Lower leg skin (tissue), 4 donors: ENCODE results near the gene FDX2. TPM values are rescaled to one million over a fixed set of nuclear protein-coding genes. Genes with fewer than 3 reads are reported as not detected.

ENCODE experiments used
- DNase-seq, 2 donors: peaks; one replicate each; pipeline ENCODE4 v3.0.0-alpha.2; 2019; ENCODE audit warnings: low spot score in 2 of 2
- H3K4me3 ChIP-seq: fragments of 200-600 bp; sonication (generic); 2 replicates; pipeline ENCODE4 v1.5.1; 2017; ENCODE audit warnings: mild to moderate bottlenecking, low read depth; ENCODE audit not compliant: poor library complexity, severe bottlenecking
- POLR2A ChIP-seq, 2 donors: fragments of 450-650 bp; IDR thresholded peaks; one replicate each; pipeline ENCODE4 v1.6.1; 2016 to 2017; ENCODE audit warnings: antibody characterized with exemption in 2 of 2, mild to moderate bottlenecking in 1 of 2, moderate library complexity in 1 of 2
- WGBS, 2 donors: methylation state at CpG; one replicate each; pipeline ENCODE4 v1.1.5; 2018; 5-methylcytosine and 5-hydroxymethylcytosine counted together
- intact Hi-C: fragments of 100-400 bp; cut with DNase I; formaldehyde crosslinking; loops from one replicate; pipeline ENCODE4 v1.15.0; 2023; ENCODE audit warnings: low total_unique reads
- total RNA-seq, 4 donors: library from RNA; depleted of rRNA; stranded (reverse); fragments of >200 nt; gene quantifications; one replicate each; pipeline ENCODE4 v1.1.0, GENCODE V29; 2016
- TF ChIP-seq, protein P1 (sequence below), 3 donors: fragments of 450-650 bp; IDR thresholded peaks; one replicate each; pipeline ENCODE4 v1.5.1; 2016; ENCODE audit warnings: antibody characterized with exemption in 3 of 3, mild to moderate bottlenecking in 3 of 3, moderate library complexity in 2 of 3

Gene FDX2
- total RNA-seq, 4 donors from 2014 or later, result 10.3 to 20.7 (median 18.2) TPM

DNA sequence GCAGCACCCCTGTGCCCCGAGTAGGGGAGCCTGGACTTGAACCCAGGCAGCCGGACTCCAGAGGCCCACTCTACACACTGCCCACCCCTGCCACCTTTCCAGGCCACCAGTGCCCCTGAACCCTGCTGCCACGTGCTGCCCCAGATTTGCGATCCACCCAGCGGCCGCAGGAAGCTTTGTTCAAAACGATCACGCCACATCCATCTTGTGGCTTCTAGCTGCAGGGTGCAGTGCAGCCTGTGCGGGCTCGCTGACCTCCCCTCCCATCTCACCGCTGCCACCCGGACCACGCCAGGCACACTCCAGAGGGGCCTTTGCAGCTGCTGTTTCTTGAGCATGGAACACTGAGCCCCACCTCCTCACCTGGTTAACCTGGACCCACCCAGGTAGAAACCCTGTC lies 13.7 kb upstream of the FDX2 start:
- DNase-seq, result no peak
- TF ChIP-seq, protein P1, sequence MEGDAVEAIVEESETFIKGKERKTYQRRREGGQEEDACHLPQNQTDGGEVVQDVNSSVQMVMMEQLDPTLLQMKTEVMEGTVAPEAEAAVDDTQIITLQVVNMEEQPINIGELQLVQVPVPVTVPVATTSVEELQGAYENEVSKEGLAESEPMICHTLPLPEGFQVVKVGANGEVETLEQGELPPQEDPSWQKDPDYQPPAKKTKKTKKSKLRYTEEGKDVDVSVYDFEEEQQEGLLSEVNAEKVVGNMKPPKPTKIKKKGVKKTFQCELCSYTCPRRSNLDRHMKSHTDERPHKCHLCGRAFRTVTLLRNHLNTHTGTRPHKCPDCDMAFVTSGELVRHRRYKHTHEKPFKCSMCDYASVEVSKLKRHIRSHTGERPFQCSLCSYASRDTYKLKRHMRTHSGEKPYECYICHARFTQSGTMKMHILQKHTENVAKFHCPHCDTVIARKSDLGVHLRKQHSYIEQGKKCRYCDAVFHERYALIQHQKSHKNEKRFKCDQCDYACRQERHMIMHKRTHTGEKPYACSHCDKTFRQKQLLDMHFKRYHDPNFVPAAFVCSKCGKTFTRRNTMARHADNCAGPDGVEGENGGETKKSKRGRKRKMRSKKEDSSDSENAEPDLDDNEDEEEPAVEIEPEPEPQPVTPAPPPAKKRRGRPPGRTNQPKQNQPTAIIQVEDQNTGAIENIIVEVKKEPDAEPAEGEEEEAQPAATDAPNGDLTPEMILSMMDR (IDR thresholded peaks at IDR 0.05), result no peak
- TF ChIP-seq POLR2A (IDR thresholded peaks at IDR 0.05), result no peak
- intact Hi-C loops, result no loop called here
- 92 to 95% methylated on average over 13 of the region's 13 CpGs for WGBS, 2 donors
- H3K4me3 ChIP-seq, result no peak overlapping the region

DNA sequence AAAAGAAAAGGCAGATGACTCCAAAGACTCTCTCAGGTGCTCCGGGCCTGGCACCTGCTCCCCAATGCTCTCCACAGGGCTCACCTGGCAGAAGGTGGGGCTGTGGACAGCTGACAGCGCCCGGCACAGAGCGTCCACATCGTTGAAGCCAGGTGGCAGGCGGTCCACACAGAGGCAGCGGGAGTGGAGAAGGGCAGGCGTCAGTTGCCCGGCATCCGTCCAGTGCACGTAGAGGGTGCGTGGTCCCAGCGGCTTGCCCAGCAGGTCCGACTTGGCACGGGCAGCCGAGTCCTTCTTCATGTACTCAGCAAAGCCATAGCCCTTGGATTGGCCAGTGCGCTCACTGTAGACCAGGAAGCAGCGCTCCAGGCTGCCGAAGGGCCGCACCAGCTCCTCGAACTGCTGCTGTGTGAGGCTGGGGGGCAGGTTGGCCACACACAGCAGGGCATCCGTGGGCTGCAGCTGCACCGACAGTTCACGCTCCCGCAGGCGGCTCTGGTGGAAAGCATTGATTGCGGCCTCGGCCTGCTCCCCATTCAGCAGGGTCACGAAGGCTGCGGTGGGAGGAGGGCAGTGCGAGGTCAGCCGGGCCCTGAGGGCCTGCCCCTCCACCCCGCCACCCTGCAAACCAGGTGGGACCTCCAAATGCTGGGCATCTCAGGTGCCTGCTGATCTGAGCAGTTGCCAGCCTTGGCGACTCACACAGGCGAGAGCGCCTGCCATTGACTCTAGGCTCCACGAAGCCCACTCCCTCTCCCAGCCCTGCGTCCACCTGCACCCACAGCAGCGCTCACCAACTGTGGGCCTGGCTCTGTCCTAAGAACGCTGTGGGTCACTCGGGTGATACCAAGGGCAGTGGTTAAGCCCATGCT lies 13.0 kb upstream of the FDX2 start:
- intact Hi-C loops, result no loop called here
- TF ChIP-seq POLR2A (IDR thresholded peaks at IDR 0.05), result no peak
- TF ChIP-seq, protein P1 (IDR thresholded peaks at IDR 0.05), result no peak
- no peak overlapping the region for H3K4me3 ChIP-seq
- no peak for DNase-seq
- 95 to 98% methylated on average over 28 to 41 of the region's 41 CpGs for WGBS, 2 donors

DNA sequence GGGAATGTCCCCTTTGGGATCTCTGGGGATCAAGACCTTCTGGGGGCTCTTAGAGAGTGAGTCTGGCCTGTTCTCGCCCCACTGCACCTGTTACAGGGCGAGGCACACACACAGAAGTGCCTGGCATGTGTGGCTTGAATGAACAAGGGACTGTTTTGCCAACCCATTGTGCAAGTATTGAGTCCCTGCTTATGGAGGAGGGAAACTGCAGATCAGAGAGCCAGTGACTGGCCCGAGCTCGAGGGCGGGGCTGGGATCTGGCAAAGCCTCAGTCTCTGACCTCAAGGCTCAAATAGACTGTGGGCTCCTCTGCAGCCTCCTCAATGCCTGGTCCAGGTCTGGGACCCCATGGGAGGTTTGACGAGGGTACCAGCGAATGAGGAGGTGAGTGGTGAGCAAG lies 12.0 kb upstream of the FDX2 start:
- no peak for DNase-seq
- WGBS, 2 donors, result 89 to 99% methylated on average over 7 of the region's 7 CpGs
- intact Hi-C loops, result no loop called here
- TF ChIP-seq POLR2A (IDR thresholded peaks at IDR 0.05), result no peak
- TF ChIP-seq, protein P1 (IDR thresholded peaks at IDR 0.05), result no peak
- H3K4me3 ChIP-seq, result no peak overlapping the region

DNA sequence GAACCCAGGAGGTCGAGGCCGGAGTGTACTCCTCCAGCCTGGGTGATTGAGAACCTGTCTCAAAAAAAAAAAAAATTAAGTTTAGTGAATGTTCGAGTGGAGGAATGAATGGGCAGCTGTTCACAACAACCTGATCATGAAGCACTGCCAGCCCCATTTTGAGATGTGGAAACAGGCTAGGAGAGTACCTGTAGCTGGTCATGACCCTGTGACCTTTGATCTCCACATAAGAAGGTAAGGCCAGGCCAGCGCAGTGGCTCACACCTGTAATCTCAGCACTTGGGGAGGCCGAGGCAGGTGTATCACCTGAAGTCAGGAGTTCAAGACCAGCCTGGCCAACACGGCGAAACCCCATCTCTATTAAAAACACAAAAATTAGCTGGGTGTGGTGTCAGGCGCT lies 9.9 kb upstream of the FDX2 start:
- no peak overlapping the region for H3K4me3 ChIP-seq
- intact Hi-C loops, result no loop called here
- DNase-seq, result no peak
- WGBS, 2 donors, result 92 to 94% methylated on average over 8 of the region's 8 CpGs
- TF ChIP-seq POLR2A (IDR thresholded peaks at IDR 0.05), result no peak
- TF ChIP-seq, protein P1 (IDR thresholded peaks at IDR 0.05), result no peak

DNA sequence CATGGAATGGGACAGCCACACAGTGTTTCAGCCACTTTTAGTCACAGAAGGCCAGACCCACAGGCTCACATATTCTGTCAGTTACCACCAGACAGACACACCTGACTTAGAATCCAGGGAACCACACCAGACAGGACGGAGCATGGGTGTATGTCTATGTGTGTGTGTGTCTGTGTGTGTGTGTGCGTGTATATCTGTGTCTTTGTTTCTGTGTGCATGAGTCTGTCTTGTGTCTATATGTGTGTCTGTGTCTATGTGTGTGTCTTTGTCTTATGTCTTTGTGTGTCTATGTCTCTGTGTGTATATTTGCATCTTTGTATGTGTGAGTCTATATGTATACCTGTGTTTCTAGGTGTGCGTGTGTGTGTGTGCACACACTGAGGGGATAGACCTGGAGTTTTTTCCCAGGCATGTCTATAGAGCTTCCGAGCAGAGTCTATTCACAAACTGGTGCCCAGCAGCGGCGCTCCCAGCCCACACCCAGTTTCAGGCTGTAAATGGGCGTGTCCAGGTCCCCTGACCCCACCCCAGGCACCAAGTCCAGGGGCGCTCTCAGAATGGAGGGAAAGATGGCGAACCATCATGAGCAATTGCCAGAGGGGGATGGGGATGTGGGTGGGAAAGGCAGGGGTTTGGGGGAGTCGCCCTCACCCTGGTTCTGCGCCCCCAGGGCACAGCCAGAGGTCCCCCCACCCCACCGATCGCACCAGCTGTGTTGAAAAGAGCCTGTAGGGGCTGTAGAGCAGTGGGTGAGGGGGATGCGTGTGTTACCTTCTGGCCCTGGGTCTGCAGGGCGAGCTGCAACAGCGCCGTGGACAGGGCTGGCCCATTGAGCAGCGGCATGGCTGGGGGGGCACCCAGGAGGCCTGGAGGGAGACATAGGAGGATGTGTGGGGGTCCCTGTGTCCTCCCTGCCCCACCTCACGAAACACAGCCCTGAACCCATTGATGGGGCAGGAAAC lies 6.3 kb upstream of the FDX2 start:
- no peak overlapping the region for H3K4me3 ChIP-seq
- DNase-seq, result no peak
- intact Hi-C loops, result no loop called here
- WGBS, 2 donors, result 89 to 93% methylated on average over 13 to 18 of the region's 19 CpGs
- TF ChIP-seq, protein P1 (IDR thresholded peaks at IDR 0.05), result no peak
- TF ChIP-seq POLR2A (IDR thresholded peaks at IDR 0.05), result no peak
